Adrenal gland (tissue), 12 donors: Measurements from ENCODE around the gene SLC24A3. TPM values are rescaled to one million over a fixed set of nuclear protein-coding genes. Genes with fewer than 3 reads are reported as not detected.

Experiments used
- DNase-seq, 7 donors: peaks; one replicate each; pipeline ENCODE4 v3.0.0-alpha.2; 2019 to 2020
- H3K27ac ChIP-seq, 5 donors: fragments of 200-600 bp; sonication (generic) in 4 of 5; 1 replicate in 3 of 5; 2 replicates in 2 of 5; pipeline versions ENCODE4 v1.5.1 to v1.8.0; 2016 to 2020; ENCODE audit warnings: mild to moderate bottlenecking in 1 of 5
- H3K27me3 ChIP-seq: fragments of 200-600 bp; 2 replicates; pipeline ENCODE4 v1.8.0; 2021
- H3K36me3 ChIP-seq, 2 donors: fragments of 200-600 bp; replicated peaks in 1 of 2; 1 replicate in 1 of 2; 2 replicates in 1 of 2; pipeline versions ENCODE4 v1.5.1 to v1.8.0; 2018 to 2022
- H3K4me1 ChIP-seq, 2 donors: fragments of 200-600 bp; replicated peaks in 1 of 2; 1 replicate in 1 of 2; 2 replicates in 1 of 2; pipeline versions ENCODE4 v1.5.1 to v1.8.0; 2018 to 2021
- H3K4me3 ChIP-seq, 4 donors: fragments of 200-600 bp; sonication (generic) in 3 of 4; one replicate each; pipeline ENCODE4 v1.5.1; 2016 to 2018
- H3K9me3 ChIP-seq, 3 donors: fragments of 200-600 bp; sonication (generic) in 1 of 3; replicated peaks in 1 of 3; 1 replicate in 2 of 3; 2 replicates in 1 of 3; pipeline versions ENCODE4 v1.5.1 to v1.8.0; 2016 to 2021
- CTCF ChIP-seq, 6 experiments: fragments of 450-650 bp in 4 of 6; fragments of 200-600 bp in 2 of 6; sonication (generic) in 1 of 6; IDR thresholded peaks; 1 replicate in 5 of 6; 2 replicates in 1 of 6; pipeline versions ENCODE4 v1.5.1 to v1.8.0; 2016 to 2021; ENCODE audit warnings: antibody characterized with exemption in 6 of 6, mild to moderate bottlenecking in 2 of 6, moderate library complexity in 1 of 6
- POLR2A ChIP-seq, 2 donors: fragments of 450-650 bp; IDR thresholded peaks; one replicate each; pipeline ENCODE4 v1.6.1; 2017; ENCODE audit warnings: antibody characterized with exemption in 2 of 2, mild to moderate bottlenecking in 2 of 2, moderate library complexity in 1 of 2
- WGBS, 4 donors: extraction: QIAGEN DNeasy Blood & Tissue Kit in 2 of 4; methylation state at CpG; one replicate each; pipeline versions ENCODE4 v1.1.5 to v1.1.7; 2013 to 2017; 5-methylcytosine and 5-hydroxymethylcytosine counted together
- intact Hi-C, 2 donors: fragments of 100-400 bp; cut with DNase I; formaldehyde crosslinking; loops; one replicate each; pipeline versions ENCODE4 v1.14.1 to v1.15.0; 2022 to 2023
- polyA plus RNA-seq, 3 donors: library from polyadenylated mRNA; stranded (reverse); fragments of 200-250 nt in 2 of 3; fragments of 350-450 nt in 1 of 3; fragmentation: Illumina TruSeq in 1 of 3; extraction: RNeasy Lipid Tissue Mini Kit (QIAGEN cat#74804) in 1 of 3; gene quantifications; one replicate each; pipeline ENCODE4 v1.2.3, GENCODE V29; 2013 to 2014
- total RNA-seq, 9 donors: library from RNA; depleted of rRNA in 4 of 9; stranded (reverse); fragments of >200 nt in 4 of 9; fragments of 120-200 nt in 1 of 9; fragmentation: NEBNext Ultra II Directional in 1 of 9; extraction: Animal tissue kit (Norgen Biotek cat#: 25700) in 1 of 9; gene quantifications; one replicate each; pipeline versions ENCODE4 v1.1.0 to v1.2.4, GENCODE V29; 2013 to 2023
- donor health status: healthy with polysubstance abuse.
- donor health status: Bipolar disorder and iron deficiency.
- donor health status: DM: yes; HTN: yes; CAD: no.
- donor health status: DM: no; HTN: no; CAD: no.
- donor health status: DM: no; HTN: no; CAD: no.
- donor health status: DM: yes; HTN: yes; CAD: no.

Gene SLC24A3
- total and polyA plus RNA-seq, 12 donors: 0.89 to 44.4 (median 2.7) TPM

- H3K27me3 ChIP-seq: no peaks in the 10 kb centered on the region
- no peak overlapping the region for H3K4me3 ChIP-seq
- H3K4me1 ChIP-seq: no peaks in the 10 kb centered on the region
- intact Hi-C loops: no loop called here
- TF ChIP-seq POLR2A (IDR thresholded peaks at IDR 0.05) (no peak), CTCF (IDR thresholded peaks at IDR 0.05) (no peak)
- H3K27ac ChIP-seq: no peak overlapping the region
- no peaks in the 10 kb centered on the region for H3K9me3 ChIP-seq
- no peaks in the 10 kb centered on the region for H3K36me3 ChIP-seq
- 70 to 76% (median 73%) methylated on average over 10 to 11 of the region's 11 CpGs for WGBS, 4 donors
- no peak for DNase-seq
These were observed 135.6 kb downstream of the SLC24A3 start for GRCh38 chr20:19347943-19348456.

GRCh38 chr20:19348582-19348981, 136.1 kb downstream of the SLC24A3 start:
- intact Hi-C loops: no loop called here
- Histone ChIP-seq H3K9me3 (no peaks in the 10 kb centered on the region), H3K27ac (no peak overlapping the region), H3K4me3 (no peak overlapping the region), H3K4me1 (no peaks in the 10 kb centered on the region), H3K36me3 (no peaks in the 10 kb centered on the region), H3K27me3 (no peaks in the 10 kb centered on the region)
- no peak for DNase-seq
- no peak for TF ChIP-seq POLR2A (IDR thresholded peaks at IDR 0.05)
- no peak for TF ChIP-seq CTCF (IDR thresholded peaks at IDR 0.05)
- 79 to 90% (median 85%) methylated on average over 3 of the region's 3 CpGs for WGBS, 4 donors

- H3K9me3 ChIP-seq: no peaks in the 10 kb centered on the region
- no peaks in the 10 kb centered on the region for H3K4me1 ChIP-seq
- no peak for TF ChIP-seq POLR2A (IDR thresholded peaks at IDR 0.05)
- TF ChIP-seq CTCF (IDR thresholded peaks at IDR 0.05): no peak
- 94 to 96% (median 95%) methylated on average over 5 of the region's 5 CpGs for WGBS, 4 donors
- no peak overlapping the region for H3K4me3 ChIP-seq
- H3K27ac ChIP-seq: no peak overlapping the region
- no peaks in the 10 kb centered on the region for H3K27me3 ChIP-seq
- intact Hi-C loops: no loop called here
- H3K36me3 ChIP-seq: no peaks in the 10 kb centered on the region
- DNase-seq: no peak
These were observed 137.4 kb downstream of the SLC24A3 start for GRCh38 chr20:19349879-19350278.

DNA sequence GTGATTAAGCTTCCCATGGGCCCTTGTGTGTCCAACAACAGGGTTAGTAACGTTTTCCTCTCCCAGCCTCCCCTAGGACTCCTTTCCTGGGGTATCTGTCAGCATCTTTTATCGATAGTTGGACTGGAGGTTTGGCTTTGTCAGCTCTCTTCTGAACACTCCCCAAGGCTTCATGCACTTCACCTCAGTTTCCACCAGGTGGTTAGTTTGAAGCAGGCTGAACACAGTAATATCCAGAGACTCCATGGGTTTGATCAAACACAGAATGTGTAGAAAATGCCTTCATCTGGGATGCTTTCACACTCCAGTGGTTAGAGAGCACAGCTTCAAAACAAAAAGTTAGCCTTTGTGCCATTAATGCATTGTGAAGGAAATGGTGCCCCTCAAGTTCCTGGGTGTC, 139.1 kb downstream of the SLC24A3 start:
- intact Hi-C loops: no loop called here
- H3K36me3 ChIP-seq: no peaks in the 10 kb centered on the region
- H3K4me3 ChIP-seq: no peak overlapping the region
- no peak for DNase-seq
- no peaks in the 10 kb centered on the region for H3K27me3 ChIP-seq
- H3K27ac ChIP-seq: no peak overlapping the region
- TF ChIP-seq POLR2A (IDR thresholded peaks at IDR 0.05) (no peak), CTCF (IDR thresholded peaks at IDR 0.05) (no peak)
- H3K4me1 ChIP-seq: no peaks in the 10 kb centered on the region
- no peaks in the 10 kb centered on the region for H3K9me3 ChIP-seq
- WGBS, 4 donors: 48 to 59% (median 54%) methylated on average over 2 of the region's 2 CpGs
